GM18870 (cell line): Measurements from ENCODE around the gene TPM2.

Source experiments
- ATAC-seq: cut with Tn5 transposase; IDR thresholded peaks from one replicate; pipeline ENCODE4 v1.9.1; 2021; ENCODE audit warnings: moderate library complexity; ENCODE audit not compliant: unreplicated experiment

The TPM2 gene

GRCh38 chr9:35696520-35697215, 6.9 kb upstream of the TPM2 start:
- no peak for ATAC-seq

- no peak for ATAC-seq
Observed at GRCh38 chr9:35695943-35696401, 6.2 kb upstream of the TPM2 start.

DNA sequence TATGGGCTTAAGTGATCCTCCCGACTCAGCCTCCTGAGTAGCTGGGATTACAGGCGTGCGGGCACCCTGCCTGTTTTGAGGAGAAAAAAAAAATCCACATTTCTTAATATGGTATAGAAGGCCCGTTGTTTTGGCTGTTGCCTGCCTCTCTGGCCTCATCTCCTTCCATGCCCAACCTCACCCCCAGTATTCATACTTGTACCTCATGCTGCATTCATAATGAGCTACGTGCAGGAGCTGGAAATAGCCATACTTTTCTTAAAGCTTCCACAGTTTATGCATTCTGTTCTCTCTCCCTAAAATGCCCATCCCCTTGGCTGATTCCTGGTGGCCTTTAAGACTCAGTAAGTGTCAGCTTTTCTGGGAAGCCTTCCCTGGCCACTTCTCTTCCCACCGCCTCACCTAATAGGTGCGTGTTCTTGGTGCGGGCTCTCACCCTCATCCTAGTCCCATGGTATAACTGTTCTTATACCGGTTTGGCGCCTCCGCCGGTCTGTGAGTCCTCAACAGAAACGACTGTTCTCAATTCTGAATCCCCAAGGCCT, 2.1 kb upstream of the TPM2 start:
- no peak for ATAC-seq

DNA sequence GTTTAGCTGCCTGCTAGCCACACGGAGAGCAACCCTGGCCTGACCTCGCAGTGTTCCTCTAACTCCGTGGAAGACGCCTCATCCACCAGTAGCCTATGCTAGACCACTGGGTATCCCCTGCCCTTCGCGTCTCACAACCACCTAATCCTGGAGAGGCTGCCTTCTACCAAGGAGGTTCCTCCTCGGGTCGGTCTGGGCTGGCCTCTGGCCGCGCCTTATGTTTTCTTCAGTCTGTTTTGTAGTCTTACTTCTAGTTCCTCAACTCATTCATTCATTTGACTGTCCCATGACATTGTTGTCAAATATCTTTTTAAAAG, 1.6 kb upstream of the TPM2 start:
- no peak for ATAC-seq

- ATAC-seq = no peak
Observed at GRCh38 chr9:35690614-35691333, 1.0 kb upstream of the TPM2 start.

DNA sequence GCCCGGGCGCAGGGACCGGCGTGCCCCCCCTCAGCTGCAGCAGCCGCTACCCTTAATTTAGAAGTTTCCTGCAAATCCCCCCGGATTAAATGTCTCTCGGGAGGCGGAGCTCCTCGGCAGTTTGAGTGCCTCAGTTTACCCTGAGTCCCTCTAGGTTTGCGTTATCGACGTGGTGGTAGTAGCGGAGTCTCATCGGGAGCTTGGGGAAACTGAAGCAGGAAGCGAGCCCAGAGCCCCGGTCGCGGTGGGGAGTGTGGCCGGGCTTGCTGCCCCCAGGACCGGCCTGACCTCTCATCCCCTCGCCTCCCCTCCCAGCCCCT, 529 bp upstream of the TPM2 start:
- no peak for ATAC-seq

GRCh38 chr9:35688558-35689541, 875 bp downstream of the TPM2 start:
- ATAC-seq = no peak

- no peak for ATAC-seq
Observed at GRCh38 chr9:35687972-35688557, 1.7 kb downstream of the TPM2 start.

DNA sequence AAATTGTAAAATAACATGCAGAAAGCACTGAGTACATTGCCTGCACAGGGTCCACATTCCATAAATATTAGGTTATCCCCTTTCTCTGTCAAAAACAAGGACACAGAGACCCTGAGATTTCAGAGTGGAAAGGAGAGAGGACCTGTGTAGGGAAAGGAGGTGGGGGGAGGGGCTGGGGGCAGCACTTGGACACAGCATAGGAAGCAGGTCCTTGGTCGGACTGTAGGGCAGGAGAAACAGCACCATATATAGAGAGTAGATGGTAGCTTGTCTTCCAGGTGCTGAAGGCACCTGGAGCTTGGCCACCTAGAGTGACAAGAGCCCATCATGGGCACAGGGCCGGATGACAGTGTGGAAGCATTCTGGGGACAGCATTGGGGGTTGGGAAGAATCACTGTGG, 2.4 kb downstream of the TPM2 start:
- ATAC-seq = no peak

- ATAC-seq = no peak
Observed at GRCh38 chr9:35686222-35687203, 3.2 kb downstream of the TPM2 start.

DNA sequence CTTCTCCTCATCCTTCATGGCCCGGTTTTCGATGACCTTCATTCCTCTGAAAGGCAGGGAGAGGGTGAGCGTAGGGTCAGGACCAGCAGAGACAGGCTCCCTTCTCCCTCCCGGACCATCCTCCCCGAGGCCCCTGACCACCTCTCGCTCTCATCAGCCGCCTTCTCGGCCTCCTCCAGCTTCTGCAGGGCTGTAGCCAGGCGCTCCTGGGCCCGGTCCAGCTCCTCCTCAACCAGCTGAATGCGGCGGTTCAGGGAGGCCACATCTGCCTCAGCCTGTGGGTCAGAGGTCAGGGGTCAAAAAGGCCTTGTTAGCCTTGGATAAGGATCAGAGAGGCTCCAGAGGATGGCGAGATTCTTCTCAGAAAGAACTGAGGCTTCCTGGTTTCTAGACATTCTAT, 4.2 kb downstream of the TPM2 start:
- ATAC-seq = no peak

DNA sequence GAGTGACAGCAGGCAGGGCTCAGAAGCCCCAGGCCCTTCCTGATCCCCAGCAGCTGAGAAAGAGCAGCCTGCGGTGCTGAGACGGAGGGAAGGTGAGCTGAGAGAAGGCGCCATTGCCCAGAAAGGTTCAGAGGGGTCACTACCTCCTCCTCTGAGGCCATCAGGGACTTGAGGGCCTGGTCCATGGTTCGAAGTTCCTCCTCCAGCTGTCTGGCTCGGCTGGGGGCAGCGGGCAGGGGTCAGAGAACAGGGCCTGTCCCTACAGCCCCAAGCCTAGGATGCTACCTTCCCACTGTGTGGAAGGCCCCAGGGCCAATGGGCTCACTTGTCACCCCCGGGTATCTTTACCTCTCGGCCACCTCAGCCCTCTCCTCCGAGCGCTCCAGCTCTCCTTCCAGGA, 4.8 kb downstream of the TPM2 start:
- no peak for ATAC-seq

- no peak for ATAC-seq
Observed at GRCh38 chr9:35683323-35683722, 6.4 kb downstream of the TPM2 start.

DNA sequence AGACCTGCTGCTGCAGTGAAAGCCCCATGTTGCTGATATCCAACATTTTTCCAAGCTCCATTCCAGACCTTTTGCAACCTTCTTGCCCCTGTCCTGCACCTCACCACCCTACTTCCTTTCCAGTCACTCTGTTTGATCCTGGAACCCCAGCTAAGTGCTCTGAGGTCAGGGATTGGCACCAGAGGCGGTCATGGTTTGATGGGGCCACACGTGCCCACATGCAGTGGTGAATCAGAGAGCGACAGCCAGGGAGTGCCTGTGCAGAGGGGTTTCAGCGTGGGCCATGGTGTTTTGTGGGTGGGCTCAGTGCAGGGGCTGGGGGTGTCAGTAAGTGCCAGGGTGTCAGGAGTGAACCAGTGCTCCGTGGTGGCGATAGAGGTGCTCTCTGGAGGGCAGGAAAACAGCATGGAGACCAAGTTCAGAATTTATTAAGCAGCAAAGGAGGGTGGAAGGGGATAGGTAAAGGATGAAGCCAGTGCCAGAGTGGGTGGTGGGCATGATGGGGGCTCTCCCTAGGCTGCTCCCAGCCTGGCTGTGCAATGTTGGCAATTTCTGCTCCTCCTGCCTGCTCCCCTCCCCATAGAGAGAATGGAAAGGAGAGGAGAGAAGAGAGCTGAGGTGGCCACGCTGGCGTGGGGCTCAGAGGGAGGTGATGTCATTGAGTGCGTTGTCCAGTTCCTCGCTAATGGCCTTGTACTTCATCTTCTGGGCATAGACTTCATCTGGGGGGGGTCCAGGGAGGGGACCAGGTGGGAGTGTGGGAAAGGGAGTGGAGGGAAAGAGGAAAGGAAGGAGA, 7.0 kb downstream of the TPM2 start:
- ATAC-seq = no peak

GRCh38 chr9:35682051-35682450, 7.7 kb downstream of the TPM2 start:
- no peak for ATAC-seq

DNA sequence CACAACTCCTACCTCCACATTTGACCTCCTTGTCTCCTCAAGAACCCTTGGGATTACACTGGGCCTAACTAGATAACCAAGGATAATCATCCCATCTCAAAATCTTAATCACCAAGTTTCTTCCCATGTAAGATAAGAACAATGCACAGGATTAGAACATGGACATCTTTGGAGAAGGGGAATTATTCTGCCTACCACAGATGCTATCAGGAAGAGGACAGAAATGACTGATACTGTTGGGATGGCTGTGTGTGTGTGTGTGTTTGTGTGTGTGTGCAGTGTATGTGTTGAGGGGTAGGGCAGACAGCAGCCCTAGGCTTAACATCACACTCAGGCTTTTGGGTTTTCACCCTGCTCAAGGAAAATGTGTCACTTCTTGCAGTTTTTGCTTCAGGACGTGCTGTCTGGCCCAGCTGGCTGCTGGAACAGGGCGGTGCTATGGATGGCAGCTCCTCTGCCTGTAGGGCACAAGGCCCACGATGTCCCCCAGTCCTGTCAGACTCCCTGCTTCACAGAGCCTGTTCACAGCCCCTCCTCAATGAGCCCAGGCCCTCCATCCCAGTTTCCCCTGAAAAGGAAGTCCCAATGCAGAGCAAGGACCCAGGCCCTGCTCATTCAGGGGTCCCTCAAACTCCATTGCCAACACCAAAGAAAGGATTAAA, 8.3 kb downstream of the TPM2 start:
- no peak for ATAC-seq

- no peak for ATAC-seq
Observed at GRCh38 chr9:35680331-35681105, 9.2 kb downstream of the TPM2 start.
